ENCODE measurements around the gene PPP1R13B. TPM values are rescaled to one million over a fixed set of nuclear protein-coding genes. Genes with fewer than 3 reads are reported as not detected.
"Not testable (repeated sequence)": the region's sequence is repeated elsewhere in the genome, so short reads cannot be mapped to it uniquely, and the experiment has no call there.

Gene PPP1R13B
- total RNA-seq, 1 donor from 2014 or later, result 2.5 TPM

GRCh38 chr14:103890821-103891666, 43.7 kb upstream of the PPP1R13B start:
- H3K9me3 Mint-ChIP-seq, result no peaks in the 10 kb centered on the region
- DNase-seq (ENCODE audit: low spot score), result no peak
- no peak overlapping the region for H3K4me3 Mint-ChIP-seq
- Histone ChIP-seq H4K20me1 (ENCODE audit: low read depth) (no peaks in the 10 kb centered on the region), H3K27ac (no peak overlapping the region), H2AFZ (replicated peaks) (no peak overlapping the region), H3K4me3 (no peak overlapping the region), H3K27me3 (peaks cover under 1% of the 10 kb centered on the region), H3K4me2 (no peak overlapping the region), H3K79me2 (ENCODE audit: low read depth) (no peaks in the 10 kb centered on the region), H3F3A (ENCODE audit: low read depth) (no peaks in the 10 kb centered on the region), H3K9me3 (ENCODE audit: low read depth) (no peaks in the 10 kb centered on the region), H3K4me1 (no peaks in the 10 kb centered on the region), H3K36me3 (no peaks in the 10 kb centered on the region), H3K9ac (no peak overlapping the region)
- TF ChIP-seq EZH2phosphoT487 (IDR thresholded peaks at IDR 0.05) (no peak), EZH2 (IDR thresholded peaks at IDR 0.05) (no peak), CTCF (IDR thresholded peaks at IDR 0.05) (no peak)
- no peaks in the 10 kb centered on the region for H3K27me3 Mint-ChIP-seq (ENCODE audit: insufficient read depth, low read depth)
- H3K27ac Mint-ChIP-seq, result no peak overlapping the region
- peaks cover 11% of the 10 kb centered on the region for H3K4me1 Mint-ChIP-seq
- H3K36me3 Mint-ChIP-seq, result no peaks in the 10 kb centered on the region

- H3K36me3 Mint-ChIP-seq, result no peaks in the 10 kb centered on the region
- no peaks in the 10 kb centered on the region for H3K9me3 Mint-ChIP-seq
- no peak overlapping the region for H3K9ac ChIP-seq
- no peaks in the 10 kb centered on the region for H3F3A ChIP-seq (ENCODE audit: low read depth)
- no peaks in the 10 kb centered on the region for H3K27me3 Mint-ChIP-seq (ENCODE audit: insufficient read depth, low read depth)
- H4K20me1 ChIP-seq (ENCODE audit: low read depth), result no peaks in the 10 kb centered on the region
- no peak overlapping the region for H2AFZ ChIP-seq (replicated peaks)
- peaks cover 14% of the 10 kb centered on the region for H3K4me1 Mint-ChIP-seq
- no peaks in the 10 kb centered on the region for H3K4me1 ChIP-seq
- H3K27ac ChIP-seq, result no peak overlapping the region
- TF ChIP-seq EZH2phosphoT487 (IDR thresholded peaks at IDR 0.05), result no peak
- TF ChIP-seq EZH2 (IDR thresholded peaks at IDR 0.05), result no peak
- TF ChIP-seq CTCF (IDR thresholded peaks at IDR 0.05), result no peak
- no peak overlapping the region for H3K27ac Mint-ChIP-seq
- no peak overlapping the region for H3K4me3 ChIP-seq
- peaks cover 10% of the 10 kb centered on the region for H3K27me3 ChIP-seq
- no peak overlapping the region for H3K4me2 ChIP-seq
- H3K9me3 ChIP-seq (ENCODE audit: low read depth), result no peaks in the 10 kb centered on the region
- H3K4me3 Mint-ChIP-seq, result no peak overlapping the region
- no peak for DNase-seq (ENCODE audit: low spot score)
- H3K79me2 ChIP-seq (ENCODE audit: low read depth), result no peaks in the 10 kb centered on the region
- no peaks in the 10 kb centered on the region for H3K36me3 ChIP-seq
Measured at GRCh38 chr14:103890052-103890371, 42.6 kb upstream of the PPP1R13B start.

GRCh38 chr14:103889313-103890051, 42.1 kb upstream of the PPP1R13B start:
- Histone ChIP-seq H3K4me2 (no peak overlapping the region), H2AFZ (replicated peaks) (no peak overlapping the region), H3K4me1 (no peaks in the 10 kb centered on the region), H3K79me2 (ENCODE audit: low read depth) (no peaks in the 10 kb centered on the region), H3K9ac (no peak overlapping the region), H3K4me3 (no peak overlapping the region), H3K36me3 (no peaks in the 10 kb centered on the region), H3K27ac (no peak overlapping the region), H3K27me3 (peaks cover 13% of the 10 kb centered on the region), H4K20me1 (ENCODE audit: low read depth) (no peaks in the 10 kb centered on the region), H3F3A (ENCODE audit: low read depth) (no peaks in the 10 kb centered on the region), H3K9me3 (ENCODE audit: low read depth) (no peaks in the 10 kb centered on the region)
- Mint-ChIP-seq H3K27me3 (ENCODE audit: insufficient read depth, low read depth) (no peaks in the 10 kb centered on the region), H3K4me1 (peaks cover 14% of the 10 kb centered on the region), H3K4me3 (no peak overlapping the region), H3K9me3 (no peaks in the 10 kb centered on the region), H3K36me3 (no peaks in the 10 kb centered on the region), H3K27ac (no peak overlapping the region)
- no peak for TF ChIP-seq EZH2phosphoT487 (IDR thresholded peaks at IDR 0.05)
- TF ChIP-seq EZH2 (IDR thresholded peaks at IDR 0.05), result no peak
- no peak for TF ChIP-seq CTCF (IDR thresholded peaks at IDR 0.05)
- no peak for DNase-seq (ENCODE audit: low spot score)

GRCh38 chr14:103889002-103889312, 41.6 kb upstream of the PPP1R13B start:
- H3K4me3 Mint-ChIP-seq; H3K4me3 ChIP-seq; H3K9me3 Mint-ChIP-seq; H3K9me3 ChIP-seq (ENCODE audit: low read depth); H4K20me1 ChIP-seq (ENCODE audit: low read depth); H3K27me3 Mint-ChIP-seq (ENCODE audit: insufficient read depth, low read depth); DNase-seq (ENCODE audit: low spot score); H3K36me3 Mint-ChIP-seq; H3K4me2 ChIP-seq; H3K4me1 ChIP-seq; H3K36me3 ChIP-seq; H3K27ac ChIP-seq; H3K9ac ChIP-seq; H3F3A ChIP-seq (ENCODE audit: low read depth); H3K79me2 ChIP-seq (ENCODE audit: low read depth); H3K27ac Mint-ChIP-seq; H2AFZ ChIP-seq (replicated peaks): not testable (repeated sequence)
- peaks cover 13% of the 10 kb centered on the region for H3K27me3 ChIP-seq
- peaks cover 14% of the 10 kb centered on the region for H3K4me1 Mint-ChIP-seq
